ENCODE measurements around the gene TMEM244.
"Not testable (repeated sequence)": the region's sequence is repeated elsewhere in the genome, so short reads cannot be mapped to it uniquely, and the experiment has no call there.

Gene TMEM244

GRCh38 chr6:129807141-129807540 lies 54.0 kb downstream of the TMEM244 start:
- not testable (repeated sequence) for FAIRE-seq

DNA sequence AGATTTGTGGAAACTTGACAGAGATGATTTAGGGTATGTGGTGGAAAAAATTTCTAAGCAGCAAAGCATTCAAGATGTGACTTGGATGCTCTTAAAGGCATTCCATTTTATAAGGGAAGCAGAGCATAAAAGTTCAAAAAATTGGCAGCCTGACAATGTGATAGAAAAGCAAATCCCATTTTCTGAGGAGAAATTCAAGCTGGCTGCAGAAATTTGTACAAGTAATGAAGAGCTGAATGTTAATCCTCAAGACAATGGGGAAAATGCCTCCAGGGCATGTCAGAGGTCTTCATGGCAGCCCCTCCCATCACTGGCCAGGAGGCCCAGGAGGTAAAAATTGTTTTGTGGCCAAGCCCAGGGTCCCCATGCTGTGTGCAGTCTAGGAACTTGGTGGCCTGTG lies 58.2 kb downstream of the TMEM244 start:
- not testable (repeated sequence) for FAIRE-seq

- FAIRE-seq, result no peak
Observed at GRCh38 chr6:129801909-129802308, 59.2 kb downstream of the TMEM244 start.

DNA sequence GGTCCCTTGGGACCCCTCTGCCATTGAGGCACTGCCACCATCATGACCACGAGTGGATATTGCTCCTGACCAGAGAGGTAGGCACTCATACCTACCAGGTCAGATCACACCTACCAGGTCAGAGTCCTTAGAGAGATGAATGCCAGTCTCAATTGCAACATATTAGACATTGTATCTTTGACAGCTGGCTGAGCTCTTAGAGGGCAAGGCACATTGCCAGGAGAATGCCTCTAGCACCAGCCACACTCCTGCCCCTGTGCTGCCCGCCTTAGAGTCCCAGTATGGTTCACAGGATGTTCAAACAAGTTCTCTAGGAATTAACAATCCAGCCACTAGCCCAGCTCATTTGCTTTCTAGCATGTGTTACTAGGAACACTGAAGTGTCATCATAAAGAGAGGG lies 65.9 kb downstream of the TMEM244 start:
- FAIRE-seq, result no peak

GRCh38 chr6:129793447-129793846 lies 67.7 kb downstream of the TMEM244 start:
- FAIRE-seq, result no peak

GRCh38 chr6:129792049-129792448 lies 69.1 kb downstream of the TMEM244 start:
- FAIRE-seq, result no peak

GRCh38 chr6:129790785-129791184 lies 70.3 kb downstream of the TMEM244 start:
- FAIRE-seq, result no peak

- no peak for FAIRE-seq
Observed at GRCh38 chr6:129789974-129790373, 71.1 kb downstream of the TMEM244 start.

GRCh38 chr6:129787816-129788215 lies 73.3 kb downstream of the TMEM244 start:
- FAIRE-seq, result no peak

- no peak for FAIRE-seq
Observed at GRCh38 chr6:129786548-129786947, 74.6 kb downstream of the TMEM244 start.

GRCh38 chr6:129785756-129786135 lies 75.4 kb downstream of the TMEM244 start:
- FAIRE-seq, result no peak

- no peak for FAIRE-seq
Observed at GRCh38 chr6:129785047-129785755, 75.9 kb downstream of the TMEM244 start.
